AG04450 (cell line): Measurements from ENCODE around the gene TRAPPC12. TPM values are rescaled to one million over a fixed set of nuclear protein-coding genes. Genes with fewer than 3 reads are reported as not detected.
"Not testable (repeated sequence)": the region's sequence is repeated elsewhere in the genome, so short reads cannot be mapped to it uniquely, and the experiment has no call there.

Experiments
- CTCF ChIA-PET: fragments of 300-600, 350-600 bp; formaldehyde crosslinking; extraction: SDS; loops from one replicate; lab custom pipeline; 2022; ENCODE audit warnings: antibody characterized with exemption, inconsistent platforms; lab: Charles Lee
- POLR2A ChIA-PET: fragments of 350-600 bp; formaldehyde crosslinking; extraction: SDS; loops from one replicate; lab custom pipeline; 2021; ENCODE audit warnings: antibody characterized with exemption, inconsistent platforms; lab: Yijun Ruan, JAX
- DNase-seq: peaks from one replicate; pipeline ENCODE4 v3.0.0-alpha.2; 2011; ENCODE audit warnings: low read depth, low spot score
- H3K27ac ChIP-seq: one replicate; pipeline ENCODE4 v1.5.1; 2012; ENCODE audit warnings: low read depth, low read length, control low read depth
- H3K27me3 ChIP-seq: one replicate; pipeline ENCODE4 v1.6.0; 2012; ENCODE audit warnings: low read length; ENCODE audit not compliant: control insufficient read depth, insufficient read depth
- H3K4me3 ChIP-seq: 2 replicates; pipeline ENCODE4 v1.5.1; 2011; ENCODE audit warnings: mild to moderate bottlenecking, low read depth, low read length, control low read depth
- H3K9me3 ChIP-seq: 2 replicates; pipeline ENCODE4 v1.5.1; 2012; ENCODE audit warnings: low read length; ENCODE audit not compliant: control insufficient read depth, insufficient read depth
- CTCF ChIP-seq: IDR thresholded peaks from 2 replicates; pipeline ENCODE4 v1.5.1; 2011; ENCODE audit warnings: low read depth, low read length, control low read depth, inconsistent platforms
- polyA plus RNA-seq: library from polyadenylated mRNA; depleted of rRNA; stranded (reverse); fragments of >200 nt; gene quantifications from 2 replicates; pipeline ENCODE4 v1.2.3, GENCODE V29; 2011

Gene TRAPPC12
- polyA plus RNA-seq, 1 experiment = 41.7 TPM

- no peak for DNase-seq
- H3K4me3 ChIP-seq = no peak overlapping the region
- no peak overlapping the region for H3K27ac ChIP-seq
- ChIA-PET POLR2A (no interaction called here), CTCF (interaction anchor here (0.5 kb wide), 1 partner anchor 55 kb away, joined by 5 read pairs; no protein-coding TSS in a partner anchor)
- H3K27me3 ChIP-seq = no peaks in the 10 kb centered on the region
- peaks cover 4% of the 10 kb centered on the region; the same call in 1 of the 2 replicates for H3K9me3 ChIP-seq
- no peak for TF ChIP-seq CTCF
Measured at GRCh38 chr2:3365219-3365618, 14.3 kb upstream of the TRAPPC12 start.

- Histone ChIP-seq H3K4me3 (no peak overlapping the region), H3K27me3 (no peaks in the 10 kb centered on the region), H3K9me3 (peaks cover 4% of the 10 kb centered on the region; the same call in 1 of the 2 replicates), H3K27ac (no peak overlapping the region)
- POLR2A ChIA-PET = no interaction called here
- DNase-seq = no peak
- CTCF ChIA-PET = no interaction called here
- TF ChIP-seq CTCF = no peak
Measured at GRCh38 chr2:3368261-3368722, 11.2 kb upstream of the TRAPPC12 start.

GRCh38 chr2:3369340-3370181 is 9.9 kb upstream of the TRAPPC12 start:
- H3K9me3 ChIP-seq, H3K4me3 ChIP-seq, DNase-seq, POLR2A ChIA-PET, CTCF ChIA-PET, H3K27ac ChIP-seq, H3K27me3 ChIP-seq: not testable (repeated sequence)

- Histone ChIP-seq H3K4me3 (peak overlapping the region; percentile 95), H3K27me3 (no peaks in the 10 kb centered on the region), H3K27ac (no peak overlapping the region), H3K9me3 (peaks cover 13% of the 10 kb centered on the region; the same call in 1 of the 2 replicates)
- TF ChIP-seq CTCF = no peak
- no peak for DNase-seq
- CTCF ChIA-PET = interaction anchor here (0.9 to 1.6 kb wide), 2 partner anchors 47 to 85 kb away, joined by 6 read pairs; no protein-coding TSS in a partner anchor
- POLR2A ChIA-PET = no interaction called here
Measured at GRCh38 chr2:3376821-3377220, 2.7 kb upstream of the TRAPPC12 start.

GRCh38 chr2:3377279-3377611 is 2.2 kb upstream of the TRAPPC12 start:
- ChIA-PET POLR2A (interaction anchor here (0.6 to 1.4 kb wide), 4 partner anchors 10 to 181 kb away, joined by 3 to 10 read pairs (median 4); partner anchors contain the start of gene RNASEH1), CTCF (interaction anchor here (0.9 to 1.6 kb wide), 2 partner anchors 47 to 85 kb away, joined by 6 read pairs; no protein-coding TSS in a partner anchor)
- peak overlapping the region; percentile 95 for H3K4me3 ChIP-seq
- TF ChIP-seq CTCF = no peak
- DNase-seq = no peak
- H3K9me3 ChIP-seq = peaks cover 13% of the 10 kb centered on the region; the same call in 1 of the 2 replicates
- peak overlapping the region; percentile 52 for H3K27ac ChIP-seq
- H3K27me3 ChIP-seq = no peaks in the 10 kb centered on the region
